H9 (cell line): Measurements from ENCODE around the gene SQOR. TPM values are rescaled to one million over a fixed set of nuclear protein-coding genes. Genes with fewer than 3 reads are reported as not detected.
A peak's percentile ranks its signal among the peaks of the same experiment; 100 is the strongest.
"Not testable (repeated sequence)": the region's sequence is repeated elsewhere in the genome, so short reads cannot be mapped to it uniquely, and the experiment has no call there.

Source experiments
- DNase-seq: peaks from one replicate; pipeline ENCODE4 v3.0.0-alpha.2; 2017
- H2AFZ ChIP-seq: one replicate; pipeline ENCODE4 v1.6.1; 2013; ENCODE audit warnings: mild to moderate bottlenecking, low read length, control low read depth, moderate library complexity
- H2AK5ac ChIP-seq: 2 replicates; pipeline ENCODE4 v1.6.1; 2013; ENCODE audit warnings: low read length, control low read depth, mixed read lengths; ENCODE audit not compliant: insufficient read length
- H2BK120ac ChIP-seq: one replicate; pipeline ENCODE4 v1.6.1; 2013; ENCODE audit warnings: low read depth, mild to moderate bottlenecking, low read length, control low read depth, inconsistent platforms; ENCODE audit not compliant: poor library complexity, severe bottlenecking
- H2BK12ac ChIP-seq: 2 replicates; pipeline ENCODE4 v1.6.1; 2013; ENCODE audit warnings: low read length, control low read depth, mixed read lengths, low read depth; ENCODE audit not compliant: insufficient read length
- H2BK15ac ChIP-seq: 2 replicates; pipeline ENCODE4 v1.6.1; 2013; ENCODE audit warnings: low read depth, low read length, control low read depth
- H2BK20ac ChIP-seq: one replicate; pipeline ENCODE4 v1.6.1; 2013; ENCODE audit warnings: low read depth, mild to moderate bottlenecking, low read length, control low read depth, inconsistent platforms; ENCODE audit not compliant: poor library complexity, severe bottlenecking
- H2BK5ac ChIP-seq: 2 replicates; pipeline ENCODE4 v1.6.1; 2013; ENCODE audit warnings: low read length, control low read depth, mixed read lengths; ENCODE audit not compliant: insufficient read length
- H3K14ac ChIP-seq: 2 replicates; pipeline ENCODE4 v1.6.1; 2013; ENCODE audit warnings: low read length, control low read depth; ENCODE audit not compliant: insufficient read depth
- H3K18ac ChIP-seq: 2 replicates; pipeline ENCODE4 v1.6.1; 2013; ENCODE audit warnings: low read depth, mild to moderate bottlenecking, mixed read lengths, low read length, control low read depth; ENCODE audit not compliant: insufficient read length
- H3K23ac ChIP-seq: 2 replicates; pipeline ENCODE4 v1.6.1; 2013; ENCODE audit warnings: low read length, control low read depth, mixed read lengths, low read depth; ENCODE audit not compliant: insufficient read length
- H3K23me2 ChIP-seq: 2 replicates; pipeline ENCODE4 v1.6.1; 2013; ENCODE audit warnings: low read depth, mild to moderate bottlenecking, mixed read lengths, low read length, control low read depth; ENCODE audit not compliant: insufficient read length, poor library complexity, severe bottlenecking
- H3K27ac ChIP-seq: 2 replicates; pipeline ENCODE4 v1.5.1; 2013; ENCODE audit warnings: low read length, control low read depth, mixed read lengths, low read depth; ENCODE audit not compliant: insufficient read length
- H3K27me3 ChIP-seq: 2 replicates; pipeline ENCODE4 v1.6.1; 2013; ENCODE audit warnings: low read length, control low read depth, inconsistent platforms; ENCODE audit not compliant: insufficient read depth
- H3K4ac ChIP-seq: 2 replicates; pipeline ENCODE4 v1.6.1; 2013; ENCODE audit warnings: low read depth, mild to moderate bottlenecking, control low read depth, inconsistent platforms, low read length, moderate library complexity
- H3K4me1 ChIP-seq: 2 replicates; pipeline ENCODE4 v1.6.1; 2013; ENCODE audit warnings: low read length, control low read depth, inconsistent platforms; ENCODE audit not compliant: insufficient read depth
- H3K4me2 ChIP-seq: 2 replicates; pipeline ENCODE4 v1.6.1; 2013; ENCODE audit warnings: low read length, control low read depth, mixed read lengths; ENCODE audit not compliant: insufficient read length, insufficient read depth
- H3K56ac ChIP-seq: 2 replicates; pipeline ENCODE4 v1.6.1; 2013; ENCODE audit warnings: low read depth, mild to moderate bottlenecking, mixed read lengths, low read length, control low read depth; ENCODE audit not compliant: insufficient read length
- H3K79me1 ChIP-seq: 2 replicates; pipeline ENCODE4 v1.6.1; 2013; ENCODE audit warnings: low read depth, mild to moderate bottlenecking, moderate library complexity, low read length, control low read depth, inconsistent platforms; ENCODE audit not compliant: insufficient read depth, poor library complexity, severe bottlenecking
- H3K79me2 ChIP-seq: 2 replicates; pipeline ENCODE4 v1.6.1; 2013; ENCODE audit warnings: low read length, control low read depth, inconsistent platforms; ENCODE audit not compliant: insufficient read depth
- H3K9ac ChIP-seq: 2 replicates; pipeline ENCODE4 v1.6.1; 2013; ENCODE audit warnings: low read length, control low read depth, mixed read lengths; ENCODE audit not compliant: insufficient read length; ENCODE audit errors: extremely low read depth
- H3K9me3 ChIP-seq: one replicate; pipeline ENCODE4 v1.6.1; 2013; ENCODE audit warnings: low read depth, low read length, inconsistent platforms; ENCODE audit not compliant: control insufficient read depth
- H3T11ph ChIP-seq: one replicate; pipeline ENCODE4 v1.6.1; 2013; ENCODE audit warnings: mild to moderate bottlenecking, low read length, control low read depth, inconsistent platforms
- H4K20me1 ChIP-seq: one replicate; pipeline ENCODE4 v1.6.1; 2013; ENCODE audit not compliant: control insufficient read depth, insufficient read length, insufficient read depth
- H4K5ac ChIP-seq: 2 replicates; pipeline ENCODE4 v1.6.1; 2013; ENCODE audit warnings: low read depth, mild to moderate bottlenecking, mixed read lengths, low read length, control low read depth; ENCODE audit not compliant: insufficient read length
- H4K8ac ChIP-seq: replicated peaks from 2 replicates; pipeline ENCODE4 v1.6.1; 2013; ENCODE audit warnings: low read length, control low read depth, mixed read lengths, low read depth; ENCODE audit not compliant: insufficient read length
- H4K91ac ChIP-seq: 2 replicates; pipeline ENCODE4 v1.6.1; 2013; ENCODE audit warnings: low read depth, mild to moderate bottlenecking, moderate library complexity, mixed read lengths, low read length, control low read depth; ENCODE audit not compliant: insufficient read length
- H3K27ac Mint-ChIP-seq, 3 experiments: 2 replicates in 2 of 3; 3 replicates in 1 of 3; pipeline ENCODE4 v1.8.0; 2020 to 2021; ENCODE audit warnings: mixed read lengths in 3 of 3, mild to moderate bottlenecking in 1 of 3, moderate library complexity in 1 of 3
- H3K27me3 Mint-ChIP-seq: 2 replicates; pipeline ENCODE4 v1.8.0; 2021; ENCODE audit warnings: low read depth, mild to moderate bottlenecking, moderate library complexity, mixed read lengths
- H3K36me3 Mint-ChIP-seq, 3 experiments: 2 replicates in 2 of 3; 3 replicates in 1 of 3; pipeline ENCODE4 v1.8.0; 2020 to 2021; ENCODE audit warnings: low read depth in 3 of 3, mixed read lengths in 3 of 3; ENCODE audit not compliant: insufficient read depth in 1 of 3
- H3K4me1 Mint-ChIP-seq, 2 experiments: 2 replicates each; pipeline ENCODE4 v1.8.0; 2020; ENCODE audit warnings: mixed read lengths in 2 of 2
- H3K4me3 Mint-ChIP-seq, 2 experiments: 2 replicates in 1 of 2; 3 replicates in 1 of 2; pipeline ENCODE4 v1.8.0; 2020 to 2021; ENCODE audit warnings: mild to moderate bottlenecking in 2 of 2, mixed read lengths in 2 of 2, moderate library complexity in 1 of 2
- H3K9me3 Mint-ChIP-seq, 2 experiments: 2 replicates in 1 of 2; 3 replicates in 1 of 2; pipeline ENCODE4 v1.8.0; 2020; ENCODE audit warnings: mild to moderate bottlenecking in 2 of 2, mixed read lengths in 2 of 2, moderate library complexity in 1 of 2
- CTCF ChIP-seq: fragments of 200-600 bp; sonication (generic); conservative IDR thresholded peaks from 3 replicates; pipeline ENCODE4 v1.8.0; 2021; ENCODE audit warnings: antibody characterized with exemption, mild to moderate bottlenecking
- WGBS: extraction: QIAGEN DNeasy Blood & Tissue Kit; methylation state at CpG from one replicate; pipeline ENCODE4 v1.1.7; 2013; ENCODE audit warnings: missing lambda C conversion rate, low lambda C conversion rate, mixed read lengths; ENCODE audit not compliant: insufficient read length; ENCODE audit errors: extremely low coverage; 5-methylcytosine and 5-hydroxymethylcytosine counted together
- total RNA-seq: library from RNA; stranded (reverse); gene quantifications from 2 replicates; pipeline ENCODE4 v1.2.1, GENCODE V29; 2021

Gene SQOR
- total RNA-seq, 1 experiment from 2014 or later: 0.17 TPM

- Histone ChIP-seq H2BK20ac (no peak overlapping the region), H2AFZ (no peak overlapping the region), H2BK5ac (no peak overlapping the region), H3K4ac (no peak overlapping the region), H3K9ac (no peak overlapping the region), H3K79me1 (no peaks in the 10 kb centered on the region), H3K9me3 (no peaks in the 10 kb centered on the region), H3K4me1 (no peaks in the 10 kb centered on the region), H3K27me3 (no peaks in the 10 kb centered on the region), H3K79me2 (no peaks in the 10 kb centered on the region), H3K23me2 (no peaks in the 10 kb centered on the region), H3K18ac (no peak overlapping the region), H2BK120ac (no peak overlapping the region), H2AK5ac (no peak overlapping the region), H2BK15ac (no peak overlapping the region), H3T11ph (no peak overlapping the region), H4K20me1 (no peaks in the 10 kb centered on the region), H3K14ac (peak overlapping the region; percentile 53; the same call in 1 of the 2 replicates), H3K27ac (no peak overlapping the region), H3K4me2 (no peak overlapping the region), H4K8ac (no peak overlapping the region), H2BK12ac (no peak overlapping the region), H3K23ac (no peak overlapping the region), H3K56ac (no peak overlapping the region), H4K91ac (no peak overlapping the region), H4K5ac (no peak overlapping the region)
- H3K36me3 Mint-ChIP-seq: no peaks in the 10 kb centered on the region
- no CpG with 5 or more reads among the region's 4 CpGs for WGBS
- no peaks in the 10 kb centered on the region; the same call in 1 of the 2 replicates for H3K27me3 Mint-ChIP-seq
- H3K9me3 Mint-ChIP-seq: peaks cover 0 to 3% of the 10 kb centered on the region in 2 experiments; a peak in 1 of 5 replicates
- TF ChIP-seq CTCF: no peak
- no peak overlapping the region for H3K27ac Mint-ChIP-seq
- peaks cover 0 to 4% of the 10 kb centered on the region in 2 experiments; a peak in 1 of 4 replicates for H3K4me1 Mint-ChIP-seq
- H3K4me3 Mint-ChIP-seq: no peak overlapping the region
- DNase-seq: no peak
Observed at GRCh38 chr15:45648521-45649200, 13.8 kb downstream of the SQOR start.

- not testable (repeated sequence) for H3K56ac ChIP-seq
- WGBS: no CpG with 5 or more reads among the region's 11 CpGs
Observed at GRCh38 chr15:45650007-45650406, 15.2 kb downstream of the SQOR start.

More at GRCh38 chr15:45650007-45650406, 15.2 kb downstream of the SQOR start:
- not testable (repeated sequence) for H2BK5ac ChIP-seq, H3K79me2 ChIP-seq, H3K27ac Mint-ChIP-seq, H4K8ac ChIP-seq, H3K27me3 Mint-ChIP-seq, H2AFZ ChIP-seq, H3K4me3 Mint-ChIP-seq, H3K4me2 ChIP-seq, H2AK5ac ChIP-seq, H3K9me3 Mint-ChIP-seq, H3K9ac ChIP-seq, DNase-seq, H3K4me1 ChIP-seq, H3K23me2 ChIP-seq, H4K91ac ChIP-seq, H2BK20ac ChIP-seq, H3K36me3 Mint-ChIP-seq, H2BK120ac ChIP-seq, H3K9me3 ChIP-seq, H4K5ac ChIP-seq, H3K23ac ChIP-seq, H4K20me1 ChIP-seq, H3K14ac ChIP-seq, H2BK15ac ChIP-seq, H3K79me1 ChIP-seq, H3K27ac ChIP-seq, H3T11ph ChIP-seq, H3K4me1 Mint-ChIP-seq, H3K4ac ChIP-seq, H3K18ac ChIP-seq, H3K27me3 ChIP-seq, H2BK12ac ChIP-seq
